Heart left ventricle (tissue), 13 donors: ENCODE measurements around the gene ABCD4.

ENCODE experiments used
- CTCF ChIP-seq, 12 donors: fragments of 200-600 bp; sonication (generic) in 4 of 12; IDR thresholded peaks; one replicate each; pipeline versions ENCODE4 v1.5.0 to v1.8.0; 2018 to 2022; ENCODE audit warnings: antibody characterized with exemption in 12 of 12, mild to moderate bottlenecking in 5 of 12
- POLR2A ChIP-seq, 2 donors: fragments of 450-650 bp; IDR thresholded peaks; one replicate each; pipeline ENCODE4 v1.6.1; 2017; ENCODE audit warnings: antibody characterized with exemption in 2 of 2, mild to moderate bottlenecking in 2 of 2, moderate library complexity in 2 of 2
- donor health status: ischemic (EF 13 %, LVEDD 7.1; RV severe dilation, severe dysfunction).
- donor health status: DM: no; HTN: yes; CAD: no.
- donor health status: DM: no; HTN: no; CAD: no.
- donor health status: ischemic (EF 25% LVEDD 6.9; RV normal size, moderate dysfunction).
- donor health status: ischemic (EF 25% LVEDD 5.7; RV mildly dilated, moderate dysfunction).
- donor health status: ischemic (EF 35%, LVEDD 5.7; RV mildly dilated, moderate dysfunction).
- donor health status: nonischemic (EF 11% LVEDD 7.7; RV severe dilation, severe dysfunction).
- donor health status: DM: yes; HTN: yes; CAD: no.
- donor health status: PGD.
- donor health status: ischemic (EF 29% LVEDD 5.4; RV normal size, mild dysfunction).
- donor health status: nonischemic (EF 23%, LVEDD 6.1; RV moderate dilation, normal function).

DNA sequence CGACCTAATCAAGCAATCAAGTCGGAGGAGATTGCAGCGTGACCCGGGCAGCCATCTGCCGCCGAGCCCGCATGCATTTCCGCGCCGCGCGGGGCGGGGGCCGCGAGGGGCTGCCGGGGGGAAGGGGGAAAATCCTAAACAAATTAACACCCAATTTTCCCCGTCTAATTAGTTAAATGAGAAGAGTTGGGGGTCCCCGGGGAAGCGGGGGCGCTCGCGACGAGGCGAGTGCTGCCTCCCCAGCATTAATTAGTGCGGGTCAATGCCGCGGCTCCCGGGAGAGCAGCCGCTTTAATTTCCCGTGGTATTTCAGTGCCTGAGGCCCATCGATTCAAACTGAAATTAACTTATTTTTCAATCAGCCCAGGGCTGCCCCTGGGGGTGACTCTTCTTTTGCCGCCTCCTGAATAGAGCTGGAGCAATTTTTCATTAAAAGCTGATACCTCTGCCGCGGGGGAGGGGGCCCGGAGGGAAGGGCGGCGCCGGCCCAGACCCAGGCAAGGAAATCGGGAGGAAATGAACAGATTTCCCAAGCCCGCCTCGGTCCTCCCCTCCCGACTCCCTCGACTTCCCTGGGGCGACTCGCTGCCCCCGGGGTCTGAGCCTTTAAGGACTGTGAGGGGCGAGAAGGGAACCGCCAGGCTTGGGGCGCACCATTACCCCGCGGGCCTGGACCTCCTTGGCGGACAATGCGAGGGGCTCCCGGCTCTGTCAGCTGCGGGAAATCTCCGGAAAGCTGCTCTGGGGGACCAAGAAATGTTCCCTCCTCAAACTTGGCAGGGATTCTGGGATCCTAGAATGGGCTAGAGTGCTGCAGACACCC is 44.6 kb downstream of the ABCD4 start:
- no peak for TF ChIP-seq CTCF (IDR thresholded peaks at IDR 0.05)
- no peak for TF ChIP-seq POLR2A (IDR thresholded peaks at IDR 0.05)
